Hepatocyte (in vitro differentiated cells): ENCODE results near the gene POLR3H. TPM values are rescaled to one million over a fixed set of nuclear protein-coding genes. Genes with fewer than 3 reads are reported as not detected.

Experiments used
- DNase-seq: peaks from one replicate; pipeline ENCODE4 v3.0.0-alpha.2; 2016; ENCODE audit warnings: low spot score
- H2AFZ ChIP-seq: fragments of 200-600 bp; sonication (generic); 2 replicates; pipeline ENCODE4 v1.6.0; 2016; ENCODE audit warnings: antibody characterized with exemption, mild to moderate bottlenecking
- H3K27ac ChIP-seq: fragments of 200-600 bp; sonication (generic); 2 replicates; pipeline ENCODE4 v1.5.1; 2016; ENCODE audit warnings: mild to moderate bottlenecking
- H3K27me3 ChIP-seq: fragments of 200-600 bp; sonication (generic); 2 replicates; pipeline ENCODE4 v1.6.1; 2016
- H3K36me3 ChIP-seq: fragments of 200-600 bp; sonication (generic); replicated peaks from 2 replicates; pipeline ENCODE4 v1.5.1; 2016; ENCODE audit warnings: low read depth; ENCODE audit not compliant: insufficient read depth
- H3K4me1 ChIP-seq: fragments of 200-600 bp; sonication (generic); 2 replicates; pipeline ENCODE4 v1.5.1; 2016; ENCODE audit warnings: mild to moderate bottlenecking, moderate library complexity; ENCODE audit not compliant: insufficient read depth
- H3K4me2 ChIP-seq: fragments of 200-600 bp; sonication (generic); 2 replicates; pipeline ENCODE4 v1.6.0; 2016
- H3K4me3 ChIP-seq: fragments of 200-600 bp; sonication (generic); 2 replicates; pipeline ENCODE4 v1.5.1; 2016; ENCODE audit warnings: mild to moderate bottlenecking
- H3K79me2 ChIP-seq: fragments of 200-600 bp; sonication (generic); 2 replicates; pipeline ENCODE4 v1.6.0; 2017; ENCODE audit warnings: mild to moderate bottlenecking
- H3K9me2 ChIP-seq: fragments of 200-600 bp; sonication (generic); replicated peaks from 2 replicates; pipeline ENCODE4 v1.6.0; 2017; ENCODE audit warnings: mild to moderate bottlenecking; ENCODE audit not compliant: insufficient read depth
- H3K9me3 ChIP-seq: fragments of 200-600 bp; sonication (generic); 2 replicates; pipeline ENCODE4 v1.5.1; 2016; ENCODE audit warnings: low read depth, mild to moderate bottlenecking
- H4K20me1 ChIP-seq: fragments of 200-600 bp; sonication (generic); 2 replicates; pipeline ENCODE4 v1.6.0; 2016; ENCODE audit warnings: mild to moderate bottlenecking; ENCODE audit not compliant: insufficient read depth, poor library complexity, severe bottlenecking
- CTCF ChIP-seq: fragments of 200-600 bp; sonication (generic); IDR thresholded peaks from 2 replicates; pipeline ENCODE4 v1.5.1; 2016; ENCODE audit warnings: antibody characterized with exemption, mild to moderate bottlenecking; ENCODE audit not compliant: poor library complexity
- EZH2 ChIP-seq: fragments of 200-600 bp; sonication (generic); IDR thresholded peaks from 2 replicates; pipeline ENCODE4 v1.6.1; 2016; ENCODE audit warnings: antibody characterized with exemption, mild to moderate bottlenecking, borderline replicate concordance
- EZH2phosphoT487 ChIP-seq: fragments of 200-600 bp; sonication (generic); IDR thresholded peaks from one replicate; pipeline ENCODE4 v1.6.1; 2018; ENCODE audit warnings: antibody characterized with exemption, mild to moderate bottlenecking, low read depth, moderate library complexity; ENCODE audit not compliant: unreplicated experiment, severe bottlenecking
- WGBS: methylation state at CpG from one replicate; pipeline ENCODE4 v1.1.6; 2016; ENCODE audit warnings: low lambda C conversion rate; ENCODE audit errors: missing lambda C conversion rate; 5-methylcytosine and 5-hydroxymethylcytosine counted together
- polyA plus RNA-seq: library from polyadenylated mRNA; unstranded; fragments of >200 nt; fragmentation: Nextera tagmentation; extraction: Ambion mirVana; gene quantifications from 2 replicates; pipeline ENCODE4 v1.2.1, GENCODE V29; 2016
- total RNA-seq: library from RNA; depleted of rRNA; stranded (reverse); fragments of >200 nt; gene quantifications from 2 replicates; pipeline ENCODE4 v1.2.3, GENCODE V29; 2014

Gene POLR3H
- total and polyA plus RNA-seq, 2 experiments from 2014 or later = 14.5 to 41.1 TPM

- peak overlapping the region; percentile 68 for H3K27ac ChIP-seq
- DNase-seq = no peak
- H3K4me1 ChIP-seq = peaks cover 43% of the 10 kb centered on the region
- H2AFZ ChIP-seq = no peak overlapping the region
- H3K4me3 ChIP-seq = no peak overlapping the region
- no peaks in the 10 kb centered on the region for H3K36me3 ChIP-seq
- H4K20me1 ChIP-seq = peaks cover 59% of the 10 kb centered on the region
- H3K4me2 ChIP-seq = peak overlapping the region; percentile 14
- WGBS = 78% methylated on average over 4 of the region's 4 CpGs
- H3K27me3 ChIP-seq = no peaks in the 10 kb centered on the region
- no peaks in the 10 kb centered on the region for H3K9me3 ChIP-seq
- TF ChIP-seq CTCF (no peak), EZH2phosphoT487 (no peak), EZH2 (no peak)
- peaks cover 94% of the 10 kb centered on the region for H3K79me2 ChIP-seq
- H3K9me2 ChIP-seq = no peaks in the 10 kb centered on the region
Observed at GRCh38 chr22:41488076-41488475, 56.2 kb downstream of the POLR3H start.

- peaks cover 43% of the 10 kb centered on the region for H3K4me1 ChIP-seq
Observed at GRCh38 chr22:41487037-41487935, 57.0 kb downstream of the POLR3H start.

GRCh38 chr22:41485033-41485432 is 59.2 kb downstream of the POLR3H start:
- 85% methylated on average over 7 of the region's 7 CpGs for WGBS
- H3K79me2 ChIP-seq = peaks cover 96% of the 10 kb centered on the region
- no peak overlapping the region for H3K4me3 ChIP-seq
- H3K4me2 ChIP-seq = peak overlapping the region; percentile 38
- no peaks in the 10 kb centered on the region for H3K36me3 ChIP-seq
- no peak for DNase-seq
- peaks cover 58% of the 10 kb centered on the region for H4K20me1 ChIP-seq
- peaks cover 44% of the 10 kb centered on the region for H3K4me1 ChIP-seq
- H3K27me3 ChIP-seq = no peaks in the 10 kb centered on the region
- no peak overlapping the region for H2AFZ ChIP-seq
- TF ChIP-seq EZH2 (no peak), EZH2phosphoT487 (no peak), CTCF (no peak)
- no peaks in the 10 kb centered on the region for H3K9me2 ChIP-seq
- H3K27ac ChIP-seq = peak overlapping the region; percentile 32
- no peaks in the 10 kb centered on the region for H3K9me3 ChIP-seq

More at GRCh38 chr22:41487037-41487935, 57.0 kb downstream of the POLR3H start:
- no peak overlapping the region for H2AFZ ChIP-seq
- peak; percentile 37 for DNase-seq
- H3K27me3 ChIP-seq = no peaks in the 10 kb centered on the region
- no peak for TF ChIP-seq EZH2phosphoT487
- TF ChIP-seq EZH2 = no peak
- no peak for TF ChIP-seq CTCF
- peaks cover 60% of the 10 kb centered on the region for H4K20me1 ChIP-seq
- WGBS = 65% methylated on average over 8 of the region's 8 CpGs
- H3K4me3 ChIP-seq = no peak overlapping the region
- peak overlapping the region; percentile 52 for H3K4me2 ChIP-seq
- H3K36me3 ChIP-seq = no peaks in the 10 kb centered on the region
- H3K9me3 ChIP-seq = no peaks in the 10 kb centered on the region
- peaks cover 94% of the 10 kb centered on the region for H3K79me2 ChIP-seq
- peak overlapping the region; percentile 70 for H3K27ac ChIP-seq
- H3K9me2 ChIP-seq = no peaks in the 10 kb centered on the region
